Stromal cell of bone marrow (primary cell): ENCODE measurements around the gene MAN1B1.

Experiments
- DNase-seq: peaks from one replicate; pipeline ENCODE4 v3.0.0-alpha.2; 2012; ENCODE audit warnings: low read depth

The MAN1B1 gene

GRCh38 chr9:137086531-137087408 is at the start of gene MAN1B1:
Gene MAN1B1, plus strand, starts transcription at chr9:137086985. Its CDS starts 15 bp downstream, at chr9:137087000.
- peak; percentile 92 for DNase-seq

- no peak for DNase-seq
Observed at GRCh38 chr9:137037035-137037434, 49.8 kb upstream of the MAN1B1 start.

GRCh38 chr9:137037483-137037882 is 49.3 kb upstream of the MAN1B1 start:
- DNase-seq, result no peak

- no peak for DNase-seq
Observed at GRCh38 chr9:137038916-137039315, 47.9 kb upstream of the MAN1B1 start.

- no peak for DNase-seq
Observed at GRCh38 chr9:137039611-137040366, 47.0 kb upstream of the MAN1B1 start.

GRCh38 chr9:137040568-137040967 is 46.2 kb upstream of the MAN1B1 start:
- DNase-seq, result no peak

- DNase-seq, result no peak
Observed at GRCh38 chr9:137041124-137041523, 45.7 kb upstream of the MAN1B1 start.

GRCh38 chr9:137042751-137043727 is 43.7 kb upstream of the MAN1B1 start:
- DNase-seq, result no peak

- DNase-seq, result no peak
Observed at GRCh38 chr9:137044037-137044436, 42.7 kb upstream of the MAN1B1 start.

- DNase-seq, result no peak
Observed at GRCh38 chr9:137044502-137045177, 42.1 kb upstream of the MAN1B1 start.

- DNase-seq, result no peak
Observed at GRCh38 chr9:137045294-137046087, 41.3 kb upstream of the MAN1B1 start.

GRCh38 chr9:137046088-137046787 is 40.5 kb upstream of the MAN1B1 start, which contains the start of gene NPDC1:
Gene NPDC1, minus strand, starts transcription at chr9:137046177. Its CDS starts 188 bp downstream, at chr9:137045989.
- DNase-seq, result no peak

- DNase-seq, result no peak
Observed at GRCh38 chr9:137048655-137049543, 37.9 kb upstream of the MAN1B1 start.

GRCh38 chr9:137049544-137050449 is 37.0 kb upstream of the MAN1B1 start:
- no peak for DNase-seq

- DNase-seq, result no peak
Observed at GRCh38 chr9:137050570-137050969, 36.2 kb upstream of the MAN1B1 start.

- no peak for DNase-seq
Observed at GRCh38 chr9:137051145-137051724, 35.5 kb upstream of the MAN1B1 start.

- no peak for DNase-seq
Observed at GRCh38 chr9:137052293-137052692, 34.5 kb upstream of the MAN1B1 start.
